Activated B cell treated with CpG ODN at 0.5 μM for 24 hours (primary cell): ENCODE measurements around the gene ANKRD50. TPM values are rescaled to one million over a fixed set of nuclear protein-coding genes. Genes with fewer than 3 reads are reported as not detected.

ENCODE experiments used
- ATAC-seq: fragments of 200-7000 bp; cut with Tn5 transposase; one replicate; pipeline ENCODE4 v1.10.0; 2021; ENCODE audit warnings: low read depth, mild to moderate bottlenecking, moderate library complexity
- CTCF ChIA-PET: fragments of 350-600 bp; sonication (Branson Sonifier 250); formaldehyde crosslinking; loops from one replicate; lab custom pipeline; 2021; ENCODE audit warnings: antibody characterized with exemption; lab: Charles Lee
- POLR2A ChIA-PET: fragments of 350-600 bp; sonication (Branson Sonifier 250); formaldehyde crosslinking; loops from one replicate; lab custom pipeline; 2021; ENCODE audit warnings: antibody characterized with exemption; lab: Charles Lee
- DNase-seq: peaks from one replicate; pipeline ENCODE4 v3.0.0; 2022
- H3K27ac Mint-ChIP-seq: one replicate; pipeline ENCODE4 v1.8.0; 2020; ENCODE audit warnings: mixed read lengths
- H3K27me3 Mint-ChIP-seq: one replicate; pipeline ENCODE4 v1.8.0; 2021; ENCODE audit warnings: mixed read lengths
- H3K36me3 Mint-ChIP-seq: one replicate; pipeline ENCODE4 v1.8.0; 2021; ENCODE audit warnings: low read depth, mixed read lengths
- H3K4me1 Mint-ChIP-seq: one replicate; pipeline ENCODE4 v1.8.0; 2021; ENCODE audit warnings: mixed read lengths
- H3K4me3 Mint-ChIP-seq: one replicate; pipeline ENCODE4 v1.8.0; 2020; ENCODE audit warnings: mild to moderate bottlenecking, mixed read lengths
- H3K9me3 Mint-ChIP-seq: one replicate; pipeline ENCODE4 v1.8.0; 2020; ENCODE audit warnings: mixed read lengths
- intact Hi-C: fragments of 100-400 bp; cut with micrococcal nuclease; formaldehyde crosslinking; loops from one replicate; pipeline ENCODE4 v1.15.1; 2024
- total RNA-seq: library from RNA; stranded (reverse); gene quantifications from 2 replicates; pipeline ENCODE4 v1.2.3, GENCODE V29; 2022
- TF ChIP-seq, protein P1 (sequence below): fragments of 200-600 bp; IDR thresholded peaks from one replicate; pipeline ENCODE4 v1.8.0; 2022; ENCODE audit warnings: antibody characterized with exemption, mild to moderate bottlenecking

The ANKRD50 gene
- total RNA-seq, 1 donor from 2014 or later: 0.78 TPM

DNA sequence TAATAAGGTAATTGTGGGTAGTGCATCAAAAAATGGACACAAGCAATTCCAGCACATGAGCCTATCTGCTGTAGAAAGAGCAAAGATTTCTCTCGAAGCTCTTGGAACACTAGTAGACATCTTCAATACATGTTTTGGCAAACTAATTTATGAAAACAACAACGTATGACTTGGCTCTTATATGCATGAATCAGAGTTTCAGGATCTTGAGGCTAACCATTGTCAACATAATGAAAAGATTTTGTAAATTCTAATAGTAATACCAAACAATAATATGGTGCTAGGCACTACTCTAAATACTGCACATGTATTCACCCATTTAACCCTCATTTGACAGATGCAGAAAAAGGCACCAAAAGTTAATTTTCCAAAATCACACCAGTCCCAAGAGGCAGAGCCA, 25.1 kb upstream of the ANKRD50 start:
- no peaks in the 10 kb centered on the region for H3K4me1 Mint-ChIP-seq
- POLR2A ChIA-PET: no interaction called here
- DNase-seq: no peak
- no peak overlapping the region for H3K27ac Mint-ChIP-seq
- H3K36me3 Mint-ChIP-seq: no peaks in the 10 kb centered on the region
- CTCF ChIA-PET: no interaction called here
- intact Hi-C loops: no loop called here
- no peaks in the 10 kb centered on the region for H3K9me3 Mint-ChIP-seq
- ATAC-seq: no peak
- no peak overlapping the region for H3K4me3 Mint-ChIP-seq
- no peaks in the 10 kb centered on the region for H3K27me3 Mint-ChIP-seq
- TF ChIP-seq, protein P1, sequence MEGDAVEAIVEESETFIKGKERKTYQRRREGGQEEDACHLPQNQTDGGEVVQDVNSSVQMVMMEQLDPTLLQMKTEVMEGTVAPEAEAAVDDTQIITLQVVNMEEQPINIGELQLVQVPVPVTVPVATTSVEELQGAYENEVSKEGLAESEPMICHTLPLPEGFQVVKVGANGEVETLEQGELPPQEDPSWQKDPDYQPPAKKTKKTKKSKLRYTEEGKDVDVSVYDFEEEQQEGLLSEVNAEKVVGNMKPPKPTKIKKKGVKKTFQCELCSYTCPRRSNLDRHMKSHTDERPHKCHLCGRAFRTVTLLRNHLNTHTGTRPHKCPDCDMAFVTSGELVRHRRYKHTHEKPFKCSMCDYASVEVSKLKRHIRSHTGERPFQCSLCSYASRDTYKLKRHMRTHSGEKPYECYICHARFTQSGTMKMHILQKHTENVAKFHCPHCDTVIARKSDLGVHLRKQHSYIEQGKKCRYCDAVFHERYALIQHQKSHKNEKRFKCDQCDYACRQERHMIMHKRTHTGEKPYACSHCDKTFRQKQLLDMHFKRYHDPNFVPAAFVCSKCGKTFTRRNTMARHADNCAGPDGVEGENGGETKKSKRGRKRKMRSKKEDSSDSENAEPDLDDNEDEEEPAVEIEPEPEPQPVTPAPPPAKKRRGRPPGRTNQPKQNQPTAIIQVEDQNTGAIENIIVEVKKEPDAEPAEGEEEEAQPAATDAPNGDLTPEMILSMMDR: no peak

DNA sequence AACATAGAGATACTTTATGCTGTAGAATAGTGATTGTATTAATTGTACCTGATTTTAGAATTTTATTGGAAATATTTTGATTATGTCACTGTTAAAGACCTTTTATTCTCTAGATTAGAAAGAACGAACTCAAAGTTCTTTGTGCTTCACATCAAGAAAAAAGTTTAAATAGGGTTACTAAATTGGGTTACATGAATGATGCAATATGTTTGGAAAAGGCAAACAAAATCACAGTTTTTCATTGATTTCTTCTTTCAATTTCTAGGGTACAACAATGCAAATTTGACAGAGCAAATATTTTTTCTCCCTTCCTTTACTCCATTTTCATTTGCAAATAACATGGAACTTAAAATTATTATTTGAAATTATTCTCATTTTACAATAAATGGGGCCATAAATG, 24.0 kb upstream of the ANKRD50 start:
- Mint-ChIP-seq H3K9me3 (no peaks in the 10 kb centered on the region), H3K4me3 (no peak overlapping the region)

DNA sequence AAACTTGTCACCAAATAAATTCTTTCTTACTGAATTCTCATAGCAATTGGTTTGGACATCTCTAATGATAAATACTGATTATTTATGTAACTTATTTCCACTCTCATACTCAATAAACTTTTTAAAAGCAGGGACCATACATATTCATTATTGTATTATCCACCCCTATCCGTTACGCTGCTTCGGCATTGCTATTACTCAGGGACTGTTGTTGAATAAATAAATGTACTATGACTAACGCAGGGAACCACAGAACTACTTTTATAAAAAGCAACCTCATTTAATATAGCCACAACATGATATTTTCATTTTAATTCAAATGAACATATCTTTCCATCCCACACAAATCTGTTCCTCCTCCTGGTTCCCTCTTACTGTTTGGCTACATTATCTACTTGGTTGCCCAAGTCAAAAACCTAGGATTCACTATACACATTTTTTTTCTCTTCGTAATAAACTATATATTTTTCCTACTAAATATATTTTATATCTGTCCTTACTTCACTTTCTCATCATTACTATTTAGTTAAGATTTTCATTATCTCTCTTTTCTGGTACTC, 14.9 kb upstream of the ANKRD50 start:
- CTCF ChIA-PET: no interaction called here
- H3K4me3 Mint-ChIP-seq: no peak overlapping the region
- intact Hi-C loops: no loop called here

More for the DNA sequence above, 24.0 kb upstream of the ANKRD50 start:
- CTCF ChIA-PET: no interaction called here
- Mint-ChIP-seq H3K4me1 (no peaks in the 10 kb centered on the region), H3K36me3 (no peaks in the 10 kb centered on the region), H3K27ac (no peak overlapping the region), H3K27me3 (no peaks in the 10 kb centered on the region)
- POLR2A ChIA-PET: no interaction called here
- intact Hi-C loops: no loop called here
- DNase-seq: no peak
- ATAC-seq: no peak
- TF ChIP-seq, protein P1: no peak

DNA sequence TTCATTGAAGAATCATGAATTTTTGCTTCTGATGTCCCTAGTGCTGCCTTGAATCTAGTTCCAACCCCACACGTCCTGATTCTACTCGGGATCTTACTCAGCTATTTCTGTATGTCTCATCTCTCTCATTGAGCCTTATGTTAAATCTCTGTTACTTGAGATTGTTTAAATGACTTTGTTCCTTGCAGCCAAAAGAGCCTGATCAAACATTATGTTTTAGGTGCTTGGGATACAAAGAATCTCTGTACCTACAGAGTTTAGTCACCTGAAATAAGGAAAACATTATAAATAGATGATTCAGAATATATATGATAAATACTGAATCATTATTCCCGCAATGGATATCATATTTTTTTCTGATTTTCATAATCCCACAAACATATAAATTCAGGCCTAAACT, 13.7 kb upstream of the ANKRD50 start:
- intact Hi-C loops: no loop called here
- no peak for DNase-seq
- H3K9me3 Mint-ChIP-seq: no peaks in the 10 kb centered on the region
- H3K4me1 Mint-ChIP-seq: no peaks in the 10 kb centered on the region
- H3K27me3 Mint-ChIP-seq: no peaks in the 10 kb centered on the region
- H3K36me3 Mint-ChIP-seq: no peaks in the 10 kb centered on the region
- TF ChIP-seq, protein P1: no peak
- no peak overlapping the region for H3K4me3 Mint-ChIP-seq
- H3K27ac Mint-ChIP-seq: no peak overlapping the region
- ATAC-seq: no peak
- ChIA-PET CTCF (no interaction called here), POLR2A (no interaction called here)

More for the DNA sequence above, 14.9 kb upstream of the ANKRD50 start:
- Mint-ChIP-seq H3K27me3 (no peaks in the 10 kb centered on the region), H3K4me1 (no peaks in the 10 kb centered on the region), H3K36me3 (no peaks in the 10 kb centered on the region), H3K9me3 (no peaks in the 10 kb centered on the region), H3K27ac (no peak overlapping the region)
- no peak for ATAC-seq
- DNase-seq: no peak
- TF ChIP-seq, protein P1: no peak
- POLR2A ChIA-PET: no interaction called here

- ChIA-PET CTCF (no interaction called here), POLR2A (no interaction called here)
These were observed 9.5 kb upstream of the ANKRD50 start for GRCh38 chr4:124722071-124722470.

More at GRCh38 chr4:124722071-124722470, 9.5 kb upstream of the ANKRD50 start:
- intact Hi-C loops: no loop called here
- no peak overlapping the region for H3K4me3 Mint-ChIP-seq
- H3K36me3 Mint-ChIP-seq: no peaks in the 10 kb centered on the region
- no peak for DNase-seq
- H3K27me3 Mint-ChIP-seq: no peaks in the 10 kb centered on the region
- ATAC-seq: no peak
- no peaks in the 10 kb centered on the region for H3K4me1 Mint-ChIP-seq
- H3K9me3 Mint-ChIP-seq: no peaks in the 10 kb centered on the region
- TF ChIP-seq, protein P1: no peak
- H3K27ac Mint-ChIP-seq: no peak overlapping the region
